HCT116 (cell line): ENCODE results near the gene APOL4. TPM values are rescaled to one million over a fixed set of nuclear protein-coding genes. Genes with fewer than 3 reads are reported as not detected.

ENCODE experiments used
- ATAC-seq: fragments of 200-7000 bp; cut with Tn5 transposase; 2 replicates; pipeline ENCODE4 v1.9.1; 2020; ENCODE audit warnings: mild to moderate bottlenecking, moderate library complexity
- BruUV-seq: library from RNA; stranded (reverse); fragments of 400-500 nt; replicated peaks from 2 replicates; lab custom pipeline; 2021; lab: Mats Ljungman, UMichigan
- CTCF ChIA-PET: fragments of 300-600 bp; sonication (Branson Sonifier 250); formaldehyde crosslinking; loops from one replicate; lab custom pipeline; 2021; ENCODE audit warnings: antibody characterized with exemption; lab: Charles Lee
- POLR2A ChIA-PET: fragments of 300-600, 350-600 bp; sonication (Branson Sonifier 250); formaldehyde crosslinking; loops from one replicate; lab custom pipeline; 2021; ENCODE audit warnings: antibody characterized with exemption; lab: Charles Lee
- RAD21 ChIA-PET, 2 experiments: fragments of 300-600 bp; sonication (Branson Sonifier 250); formaldehyde crosslinking; loops; one replicate each; lab custom pipeline; 2023; ENCODE audit warnings: low total read pairs in 2 of 2; ENCODE audit not compliant: uncharacterized antibody in 2 of 2, unreplicated experiment in 2 of 2, low non-redundant PET in 1 of 2; lab: Charles Lee
- DNase-seq: peaks from one replicate; pipeline ENCODE4 v3.0.0-alpha.2; 2010; ENCODE audit warnings: low read depth, low spot score
- H2AFZ ChIP-seq: fragments of 200-600 bp; shearing (Covaris generic), sonication (generic); 2 replicates; pipeline ENCODE4 v1.6.1; 2017; ENCODE audit warnings: low read depth, mixed run types, mixed read lengths, antibody characterized with exemption, low read length; ENCODE audit not compliant: poor library complexity, severe bottlenecking
- H3K27ac ChIP-seq: 2 replicates; pipeline ENCODE4 v1.5.1; 2012; ENCODE audit warnings: low read depth, low read length
- H3K27me3 ChIP-seq: fragments of 200-600 bp; sonication (generic); 2 replicates; pipeline ENCODE4 v1.6.1; 2016; ENCODE audit warnings: mixed run types, low read length, mixed read lengths; ENCODE audit not compliant: insufficient read depth
- H3K36me3 ChIP-seq, 2 experiments: fragments of 200-500 bp in 1 of 2; fragments of 200-600 bp in 1 of 2; sonication (Bioruptor generic) in 1 of 2; sonication (generic) in 1 of 2; 2 replicates each; pipeline versions ENCODE4 v1.5.1 to v1.6.1; 2014 to 2016; ENCODE audit warnings: low read length in 2 of 2, inconsistent platforms in 1 of 2, mixed read lengths in 1 of 2, mixed run types in 1 of 2; ENCODE audit not compliant: insufficient read depth in 2 of 2, control insufficient read depth in 1 of 2
- H3K4me1 ChIP-seq, 2 experiments: fragments of 200-600 bp in 1 of 2; sonication (generic) in 1 of 2; 2 replicates each; pipeline versions ENCODE4 v1.5.1 to v1.6.1; 2012 to 2017; ENCODE audit warnings: low read length in 2 of 2, inconsistent platforms in 1 of 2, mild to moderate bottlenecking in 1 of 2, mixed read lengths in 1 of 2, mixed run types in 1 of 2, moderate library complexity in 1 of 2; ENCODE audit not compliant: insufficient read depth in 2 of 2, control insufficient read depth in 1 of 2
- H3K4me2 ChIP-seq: fragments of 200-600 bp; sonication (generic); 2 replicates; pipeline ENCODE4 v1.6.1; 2017; ENCODE audit warnings: mixed run types, low read length, mixed read lengths
- H3K4me3 ChIP-seq, 2 experiments: fragments of 200-600 bp in 1 of 2; sonication (generic) in 1 of 2; replicated peaks in 1 of 2; 2 replicates each; pipeline ENCODE4 v1.5.1; 2011 to 2016; ENCODE audit warnings: low read length in 2 of 2, control low read depth in 1 of 2, low read depth in 1 of 2, mild to moderate bottlenecking in 1 of 2, mixed read lengths in 1 of 2, mixed run types in 1 of 2
- H3K79me2 ChIP-seq: fragments of 200-600 bp; sonication (generic); 2 replicates; pipeline ENCODE4 v1.6.1; 2017; ENCODE audit warnings: mild to moderate bottlenecking, mixed run types, low read length, moderate library complexity, mixed read lengths; ENCODE audit not compliant: insufficient read depth
- H3K9ac ChIP-seq: fragments of 200-600 bp; sonication (generic); 2 replicates; pipeline ENCODE4 v1.6.1; 2016; ENCODE audit warnings: low read length, mixed read lengths
- H3K9me2 ChIP-seq: fragments of 200-600 bp; sonication (generic), shearing (Covaris generic); 2 replicates; pipeline ENCODE4 v1.6.1; 2017; ENCODE audit warnings: mixed run types, mild to moderate bottlenecking, moderate library complexity; ENCODE audit not compliant: insufficient read depth
- H3K9me3 ChIP-seq, 2 experiments: fragments of 200-500 bp in 1 of 2; fragments of 200-600 bp in 1 of 2; sonication (Bioruptor generic) in 1 of 2; sonication (generic) in 1 of 2; 2 replicates each; pipeline ENCODE4 v1.6.1; 2014 to 2017; ENCODE audit warnings: low read length in 2 of 2, mixed read lengths in 2 of 2, inconsistent platforms in 1 of 2, low read depth in 1 of 2, mild to moderate bottlenecking in 1 of 2, mixed run types in 1 of 2, moderate library complexity in 1 of 2; ENCODE audit not compliant: control insufficient read depth in 1 of 2, insufficient read depth in 1 of 2
- H4K20me1 ChIP-seq: fragments of 200-600 bp; sonication (generic), shearing (Covaris generic); 2 replicates; pipeline ENCODE4 v1.6.1; 2017; ENCODE audit warnings: mixed run types, mild to moderate bottlenecking, moderate library complexity; ENCODE audit not compliant: insufficient read depth
- JUND ChIP-seq: IDR thresholded peaks from 2 replicates; pipeline ENCODE4 v1.6.1; 2012
- POLR2A ChIP-seq: IDR thresholded peaks from 2 replicates; pipeline ENCODE4 v1.7.0; 2011; ENCODE audit warnings: borderline replicate concordance; ENCODE audit not compliant: insufficient read depth, insufficient read length; ENCODE audit errors: extremely low read depth
- SRF ChIP-seq: IDR thresholded peaks from 2 replicates; pipeline ENCODE4 v1.6.1; 2012; ENCODE audit warnings: low read depth
- ZNF274 ChIP-seq: fragments of 200-500 bp; sonication (Bioruptor generic); IDR thresholded peaks from 2 replicates; pipeline ENCODE4 v1.6.1; 2014; ENCODE audit warnings: mild to moderate bottlenecking, low read depth, low read length, inconsistent platforms
- intact Hi-C: fragments of 100-400 bp; cut with micrococcal nuclease; formaldehyde crosslinking; loops from 2 replicates; pipeline ENCODE4 v1.10.0; 2022
- total RNA-seq: library from RNA; stranded (reverse); gene quantifications from one replicate; pipeline ENCODE4 v1.2.1, GENCODE V29; 2021; ENCODE audit not compliant: unreplicated experiment
- TF ChIP-seq, protein P1 (sequence below): IDR thresholded peaks from 2 replicates; pipeline ENCODE4 v1.6.1; 2012

APOL4 gene
- total RNA-seq, 1 experiment from 2014 or later = not detected

DNA sequence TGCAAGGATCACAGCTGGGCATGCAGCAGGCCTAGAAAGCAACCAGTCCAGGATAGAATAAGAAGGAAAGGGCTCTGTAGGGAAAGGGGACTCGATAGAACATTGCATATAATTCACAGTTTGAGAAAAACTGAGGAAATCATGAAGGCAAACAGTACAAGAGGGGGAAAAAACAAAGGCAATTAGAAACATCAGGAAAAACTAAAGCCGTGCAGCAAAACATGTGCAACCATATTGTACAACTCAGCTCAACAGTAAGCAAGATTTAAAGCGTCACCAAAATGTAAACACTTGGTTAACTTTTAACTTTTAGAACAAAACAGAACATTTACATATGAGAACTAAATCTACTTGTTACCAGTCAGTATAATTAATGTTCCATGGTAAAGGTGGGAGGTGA is 49.5 kb downstream of the APOL4 start:
- H3K36me3 ChIP-seq = no peaks in the 10 kb centered on the region
- H3K9ac ChIP-seq = no peak overlapping the region
- H3K27me3 ChIP-seq = no peaks in the 10 kb centered on the region
- H3K9me2 ChIP-seq = no peaks in the 10 kb centered on the region
- POLR2A ChIA-PET = interaction anchor here (0.6 kb wide), 1 partner anchor 66 kb away, joined by 3 read pairs; no protein-coding TSS in a partner anchor
- intact Hi-C loops = no loop called here
- BruUV-seq = no TSS peak
- ATAC-seq (no peak), DNase-seq (no peak)
- no peaks in the 10 kb centered on the region for H3K9me3 ChIP-seq
- no peaks in the 10 kb centered on the region for H3K79me2 ChIP-seq
- H3K27ac ChIP-seq = no peak overlapping the region
- no peaks in the 10 kb centered on the region for H4K20me1 ChIP-seq
- CTCF ChIA-PET = interaction anchor here (1.0 kb wide), 1 partner anchor 29 kb away, joined by 3 read pairs; no protein-coding TSS in a partner anchor
- no peak overlapping the region for H3K4me2 ChIP-seq
- no peak overlapping the region for H2AFZ ChIP-seq
- H3K4me3 ChIP-seq = no peak overlapping the region
- RAD21 ChIA-PET = no interaction called here
- H3K4me1 ChIP-seq = peaks cover 0 to 2% of the 10 kb centered on the region in 2 experiments; a peak in 1 of 4 replicates
- TF ChIP-seq JUND = no peak
- TF ChIP-seq ZNF274 = no peak
- no peak for TF ChIP-seq POLR2A
- TF ChIP-seq, protein P1, sequence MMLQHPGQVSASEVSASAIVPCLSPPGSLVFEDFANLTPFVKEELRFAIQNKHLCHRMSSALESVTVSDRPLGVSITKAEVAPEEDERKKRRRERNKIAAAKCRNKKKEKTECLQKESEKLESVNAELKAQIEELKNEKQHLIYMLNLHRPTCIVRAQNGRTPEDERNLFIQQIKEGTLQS = no peak

DNA sequence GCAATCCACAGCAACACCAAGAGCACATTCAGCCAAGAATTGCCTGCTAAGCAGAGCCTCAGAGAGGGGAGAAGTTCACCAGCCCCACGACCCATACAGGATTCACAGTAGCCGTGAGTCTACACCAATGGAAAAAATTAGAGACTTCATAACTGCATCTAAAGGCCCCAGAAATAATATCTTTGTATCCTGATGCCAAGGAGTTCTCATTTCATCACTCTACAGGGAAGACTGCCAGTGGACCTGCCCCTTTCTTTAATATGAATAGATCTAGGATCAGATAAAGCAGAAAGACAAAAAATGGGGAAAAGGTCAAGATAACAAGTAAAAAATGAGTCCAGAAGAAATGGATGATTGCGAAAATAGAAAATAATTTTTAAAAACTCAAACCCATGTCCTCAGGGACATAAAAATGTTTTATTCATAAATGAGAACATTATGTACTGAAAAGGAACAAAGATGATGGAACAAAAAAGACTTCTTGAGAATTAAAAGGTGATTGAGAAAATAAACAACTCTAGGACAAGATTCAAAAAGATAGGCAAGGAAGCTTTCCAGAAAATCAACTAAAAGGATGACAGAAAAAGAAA is 50.5 kb downstream of the APOL4 start:
- Histone ChIP-seq H4K20me1 (no peaks in the 10 kb centered on the region), H3K4me2 (no peak overlapping the region), H3K4me3 (no peak overlapping the region), H3K27ac (no peak overlapping the region), H3K9me2 (no peaks in the 10 kb centered on the region), H3K79me2 (no peaks in the 10 kb centered on the region), H3K9ac (no peak overlapping the region), H3K27me3 (no peaks in the 10 kb centered on the region), H3K9me3 (no peaks in the 10 kb centered on the region), H3K4me1 (no peaks in the 10 kb centered on the region), H3K36me3 (no peaks in the 10 kb centered on the region), H2AFZ (no peak overlapping the region)
- ATAC-seq = no peak
- DNase-seq = no peak
- ChIA-PET POLR2A (no interaction called here), RAD21 (no interaction called here), CTCF (interaction anchor here (1.0 kb wide), 1 partner anchor 30 kb away, joined by 3 read pairs; no protein-coding TSS in a partner anchor)
- BruUV-seq = no TSS peak
- intact Hi-C loops = no loop called here
- TF ChIP-seq SRF = no peak
